Hepatocyte (in vitro differentiated cells): ENCODE data around the gene PRDM16. TPM values are rescaled to one million over a fixed set of nuclear protein-coding genes. Genes with fewer than 3 reads are reported as not detected.

Source experiments
- DNase-seq: peaks from one replicate; pipeline ENCODE4 v3.0.0-alpha.2; 2016; ENCODE audit warnings: low spot score
- H2AFZ ChIP-seq: fragments of 200-600 bp; sonication (generic); 2 replicates; pipeline ENCODE4 v1.6.0; 2016; ENCODE audit warnings: antibody characterized with exemption, mild to moderate bottlenecking
- H3K27ac ChIP-seq: fragments of 200-600 bp; sonication (generic); 2 replicates; pipeline ENCODE4 v1.5.1; 2016; ENCODE audit warnings: mild to moderate bottlenecking
- H3K27me3 ChIP-seq: fragments of 200-600 bp; sonication (generic); 2 replicates; pipeline ENCODE4 v1.6.1; 2016
- H3K36me3 ChIP-seq: fragments of 200-600 bp; sonication (generic); replicated peaks from 2 replicates; pipeline ENCODE4 v1.5.1; 2016; ENCODE audit warnings: low read depth; ENCODE audit not compliant: insufficient read depth
- H3K4me1 ChIP-seq: fragments of 200-600 bp; sonication (generic); 2 replicates; pipeline ENCODE4 v1.5.1; 2016; ENCODE audit warnings: mild to moderate bottlenecking, moderate library complexity; ENCODE audit not compliant: insufficient read depth
- H3K4me2 ChIP-seq: fragments of 200-600 bp; sonication (generic); 2 replicates; pipeline ENCODE4 v1.6.0; 2016
- H3K4me3 ChIP-seq: fragments of 200-600 bp; sonication (generic); 2 replicates; pipeline ENCODE4 v1.5.1; 2016; ENCODE audit warnings: mild to moderate bottlenecking
- H3K79me2 ChIP-seq: fragments of 200-600 bp; sonication (generic); 2 replicates; pipeline ENCODE4 v1.6.0; 2017; ENCODE audit warnings: mild to moderate bottlenecking
- H3K9me2 ChIP-seq: fragments of 200-600 bp; sonication (generic); replicated peaks from 2 replicates; pipeline ENCODE4 v1.6.0; 2017; ENCODE audit warnings: mild to moderate bottlenecking; ENCODE audit not compliant: insufficient read depth
- H3K9me3 ChIP-seq: fragments of 200-600 bp; sonication (generic); 2 replicates; pipeline ENCODE4 v1.5.1; 2016; ENCODE audit warnings: low read depth, mild to moderate bottlenecking
- H4K20me1 ChIP-seq: fragments of 200-600 bp; sonication (generic); 2 replicates; pipeline ENCODE4 v1.6.0; 2016; ENCODE audit warnings: mild to moderate bottlenecking; ENCODE audit not compliant: insufficient read depth, poor library complexity, severe bottlenecking
- CTCF ChIP-seq: fragments of 200-600 bp; sonication (generic); IDR thresholded peaks from 2 replicates; pipeline ENCODE4 v1.5.1; 2016; ENCODE audit warnings: antibody characterized with exemption, mild to moderate bottlenecking; ENCODE audit not compliant: poor library complexity
- EZH2 ChIP-seq: fragments of 200-600 bp; sonication (generic); IDR thresholded peaks from 2 replicates; pipeline ENCODE4 v1.6.1; 2016; ENCODE audit warnings: antibody characterized with exemption, mild to moderate bottlenecking, borderline replicate concordance
- EZH2phosphoT487 ChIP-seq: fragments of 200-600 bp; sonication (generic); IDR thresholded peaks from one replicate; pipeline ENCODE4 v1.6.1; 2018; ENCODE audit warnings: antibody characterized with exemption, mild to moderate bottlenecking, low read depth, moderate library complexity; ENCODE audit not compliant: unreplicated experiment, severe bottlenecking
- WGBS: methylation state at CpG from one replicate; pipeline ENCODE4 v1.1.6; 2016; ENCODE audit warnings: low lambda C conversion rate; ENCODE audit errors: missing lambda C conversion rate; 5-methylcytosine and 5-hydroxymethylcytosine counted together
- polyA plus RNA-seq: library from polyadenylated mRNA; unstranded; fragments of >200 nt; fragmentation: Nextera tagmentation; extraction: Ambion mirVana; gene quantifications from 2 replicates; pipeline ENCODE4 v1.2.1, GENCODE V29; 2016
- total RNA-seq: library from RNA; depleted of rRNA; stranded (reverse); fragments of >200 nt; gene quantifications from 2 replicates; pipeline ENCODE4 v1.2.3, GENCODE V29; 2014

Gene PRDM16
- total and polyA plus RNA-seq, 2 experiments from 2014 or later = 8.1 to 9.9 TPM

GRCh38 chr1:3320246-3321152 is 251.5 kb downstream of the PRDM16 start:
- no peaks in the 10 kb centered on the region for H3K9me2 ChIP-seq
- peaks cover 31% of the 10 kb centered on the region for H3K4me1 ChIP-seq
- peaks cover 3% of the 10 kb centered on the region for H3K27me3 ChIP-seq
- no peak for TF ChIP-seq EZH2phosphoT487
- no peak for TF ChIP-seq EZH2
- TF ChIP-seq CTCF = no peak
- no peaks in the 10 kb centered on the region for H3K36me3 ChIP-seq
- peaks cover 7% of the 10 kb centered on the region for H3K79me2 ChIP-seq
- H3K27ac ChIP-seq = peak overlapping the region; percentile 90
- no peaks in the 10 kb centered on the region for H4K20me1 ChIP-seq
- H3K9me3 ChIP-seq = no peaks in the 10 kb centered on the region
- WGBS = 59% methylated on average over 16 of the region's 18 CpGs
- peak overlapping the region; percentile 69 for H3K4me2 ChIP-seq
- peak; percentile 88 for DNase-seq
- H3K4me3 ChIP-seq = no peak overlapping the region
- H2AFZ ChIP-seq = no peak overlapping the region

GRCh38 chr1:3321559-3322449 is 252.8 kb downstream of the PRDM16 start:
- Histone ChIP-seq H3K4me1 (peaks cover 29% of the 10 kb centered on the region), H4K20me1 (no peaks in the 10 kb centered on the region), H3K36me3 (no peaks in the 10 kb centered on the region), H3K79me2 (peaks cover 7% of the 10 kb centered on the region), H3K9me3 (no peaks in the 10 kb centered on the region), H3K27me3 (no peaks in the 10 kb centered on the region), H2AFZ (no peak overlapping the region), H3K4me3 (no peak overlapping the region), H3K27ac (peak overlapping the region; percentile 93), H3K9me2 (no peaks in the 10 kb centered on the region), H3K4me2 (peak overlapping the region; percentile 69)
- 79% methylated on average over 24 of the region's 25 CpGs for WGBS
- DNase-seq = no peak
- TF ChIP-seq EZH2 (no peak), CTCF (no peak), EZH2phosphoT487 (no peak)

GRCh38 chr1:3322450-3323020 is 253.5 kb downstream of the PRDM16 start:
- H3K4me1 ChIP-seq = peaks cover 29% of the 10 kb centered on the region

More at GRCh38 chr1:3322450-3323020, 253.5 kb downstream of the PRDM16 start:
- H3K4me3 ChIP-seq = no peak overlapping the region
- no peaks in the 10 kb centered on the region for H3K36me3 ChIP-seq
- no peaks in the 10 kb centered on the region for H3K27me3 ChIP-seq
- H4K20me1 ChIP-seq = no peaks in the 10 kb centered on the region
- H3K9me3 ChIP-seq = no peaks in the 10 kb centered on the region
- no peak for DNase-seq
- TF ChIP-seq CTCF (no peak), EZH2phosphoT487 (no peak), EZH2 (no peak)
- 79% methylated on average over 17 of the region's 17 CpGs for WGBS
- H3K79me2 ChIP-seq = peaks cover 7% of the 10 kb centered on the region
- no peak overlapping the region for H2AFZ ChIP-seq
- peak overlapping the region; percentile 93 for H3K27ac ChIP-seq
- peak overlapping the region; percentile 66 for H3K4me2 ChIP-seq
- H3K9me2 ChIP-seq = no peaks in the 10 kb centered on the region
